HT-29 (cell line): ENCODE data around the gene OGFR. TPM values are rescaled to one million over a fixed set of nuclear protein-coding genes. Genes with fewer than 3 reads are reported as not detected.
A peak's percentile ranks its signal among the peaks of the same experiment; 100 is the strongest.

ENCODE experiments used
- DNase-seq: peaks from one replicate; pipeline ENCODE4 v3.0.0-alpha.2; 2015; ENCODE audit warnings: low spot score
- total RNA-seq: library from RNA; depleted of rRNA; stranded (reverse); fragments of >200 nt; shearing (Covaris generic); gene quantifications from 2 replicates; pipeline ENCODE4 v1.2.3, GENCODE V29; 2014

Gene OGFR
- total RNA-seq, 1 experiment from 2014 or later = 197 TPM

GRCh38 chr20:62800314-62801259 lies 4.0 kb upstream of the OGFR start:
- no peak for DNase-seq

- no peak for DNase-seq
These were observed 3.2 kb upstream of the OGFR start for GRCh38 chr20:62801284-62802010.

- DNase-seq = no peak
These were observed 2.5 kb upstream of the OGFR start for GRCh38 chr20:62802026-62802712.

- no peak for DNase-seq
These were observed 511 bp upstream of the OGFR start for GRCh38 chr20:62804021-62804626.

GRCh38 chr20:62805155-62805710 lies 598 bp downstream of the OGFR start:
- DNase-seq = no peak

- DNase-seq = no peak
These were observed 1.2 kb downstream of the OGFR start for GRCh38 chr20:62805711-62806382.

GRCh38 chr20:62806383-62807050 lies 1.9 kb downstream of the OGFR start:
- DNase-seq = no peak

GRCh38 chr20:62807444-62808210 lies 3.0 kb downstream of the OGFR start:
- no peak for DNase-seq

- peak; percentile 85 for DNase-seq
These were observed 3.7 kb downstream of the OGFR start for GRCh38 chr20:62808211-62808865.

GRCh38 chr20:62809530-62810428 lies 5.1 kb downstream of the OGFR start:
- no peak for DNase-seq

- DNase-seq = no peak
These were observed 6.7 kb downstream of the OGFR start for GRCh38 chr20:62811320-62811719.

GRCh38 chr20:62811720-62812119 lies 7.1 kb downstream of the OGFR start:
- DNase-seq = no peak

- DNase-seq = no peak
These were observed 7.7 kb downstream of the OGFR start for GRCh38 chr20:62812181-62812906.

- DNase-seq = no peak
These were observed 8.2 kb downstream of the OGFR start for GRCh38 chr20:62812907-62813200.

- no peak for DNase-seq
These were observed 9.0 kb downstream of the OGFR start for GRCh38 chr20:62813588-62813987.

- DNase-seq = no peak
These were observed 9.5 kb downstream of the OGFR start for GRCh38 chr20:62814060-62814708.

- no peak for DNase-seq
These were observed 10.1 kb downstream of the OGFR start for GRCh38 chr20:62814709-62815065.
